Heart left ventricle (tissue), 13 donors: ENCODE results near the gene ATP9B.

ENCODE experiments used
- POLR2A ChIP-seq, 2 donors: fragments of 450-650 bp; IDR thresholded peaks; one replicate each; pipeline ENCODE4 v1.6.1; 2017; ENCODE audit warnings: antibody characterized with exemption in 2 of 2, mild to moderate bottlenecking in 2 of 2, moderate library complexity in 2 of 2
- TF ChIP-seq, protein P1 (sequence below), 12 donors: fragments of 200-600 bp; sonication (generic) in 4 of 12; IDR thresholded peaks; one replicate each; pipeline versions ENCODE4 v1.5.0 to v1.8.0; 2018 to 2022; ENCODE audit warnings: antibody characterized with exemption in 12 of 12, mild to moderate bottlenecking in 5 of 12
- donor health status: ischemic (EF 13 %, LVEDD 7.1; RV severe dilation, severe dysfunction).
- donor health status: DM: no; HTN: yes; CAD: no.
- donor health status: DM: no; HTN: no; CAD: no.
- donor health status: ischemic (EF 25% LVEDD 6.9; RV normal size, moderate dysfunction).
- donor health status: ischemic (EF 25% LVEDD 5.7; RV mildly dilated, moderate dysfunction).
- donor health status: ischemic (EF 35%, LVEDD 5.7; RV mildly dilated, moderate dysfunction).
- donor health status: nonischemic (EF 11% LVEDD 7.7; RV severe dilation, severe dysfunction).
- donor health status: DM: yes; HTN: yes; CAD: no.
- donor health status: PGD.
- donor health status: ischemic (EF 29% LVEDD 5.4; RV normal size, mild dysfunction).
- donor health status: nonischemic (EF 23%, LVEDD 6.1; RV moderate dilation, normal function).

DNA sequence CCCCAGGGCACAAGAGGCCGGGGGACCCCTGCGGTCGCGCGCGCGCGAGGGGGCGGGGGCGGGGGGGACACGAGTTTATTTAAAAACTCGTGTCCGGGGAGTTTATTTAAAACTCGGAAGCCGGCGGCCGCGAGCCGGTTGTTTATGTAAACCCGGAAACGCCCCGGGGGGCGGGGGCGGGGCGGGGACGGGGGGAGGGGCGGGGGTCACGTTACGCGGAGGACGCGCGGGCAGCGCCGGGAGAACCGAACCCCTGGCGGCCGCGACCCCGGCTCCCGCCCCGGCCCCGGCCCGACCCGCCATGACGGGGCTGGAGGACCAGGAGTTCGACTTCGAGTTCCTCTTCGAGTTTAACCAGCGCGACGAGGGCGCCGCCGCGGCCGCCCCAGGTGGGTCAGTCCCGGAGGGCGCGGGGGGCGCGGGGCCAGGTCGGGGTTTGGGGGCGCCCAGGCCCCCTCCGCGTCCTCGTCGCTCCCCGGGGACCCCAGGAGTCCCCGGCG lies 330.9 kb downstream of the ATP9B start:
- TF ChIP-seq POLR2A (IDR thresholded peaks at IDR 0.05) = no peak
- TF ChIP-seq, protein P1, sequence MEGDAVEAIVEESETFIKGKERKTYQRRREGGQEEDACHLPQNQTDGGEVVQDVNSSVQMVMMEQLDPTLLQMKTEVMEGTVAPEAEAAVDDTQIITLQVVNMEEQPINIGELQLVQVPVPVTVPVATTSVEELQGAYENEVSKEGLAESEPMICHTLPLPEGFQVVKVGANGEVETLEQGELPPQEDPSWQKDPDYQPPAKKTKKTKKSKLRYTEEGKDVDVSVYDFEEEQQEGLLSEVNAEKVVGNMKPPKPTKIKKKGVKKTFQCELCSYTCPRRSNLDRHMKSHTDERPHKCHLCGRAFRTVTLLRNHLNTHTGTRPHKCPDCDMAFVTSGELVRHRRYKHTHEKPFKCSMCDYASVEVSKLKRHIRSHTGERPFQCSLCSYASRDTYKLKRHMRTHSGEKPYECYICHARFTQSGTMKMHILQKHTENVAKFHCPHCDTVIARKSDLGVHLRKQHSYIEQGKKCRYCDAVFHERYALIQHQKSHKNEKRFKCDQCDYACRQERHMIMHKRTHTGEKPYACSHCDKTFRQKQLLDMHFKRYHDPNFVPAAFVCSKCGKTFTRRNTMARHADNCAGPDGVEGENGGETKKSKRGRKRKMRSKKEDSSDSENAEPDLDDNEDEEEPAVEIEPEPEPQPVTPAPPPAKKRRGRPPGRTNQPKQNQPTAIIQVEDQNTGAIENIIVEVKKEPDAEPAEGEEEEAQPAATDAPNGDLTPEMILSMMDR (IDR thresholded peaks at IDR 0.05) = no peak
